ENCODE measurements around the gene IQSEC3.

- TF ChIP-seq CTCF (tag by site-specific recombination; IDR thresholded peaks at IDR 0.05) (no peak), ZNF48 (tag by site-specific recombination; IDR thresholded peaks at IDR 0.05) (no peak)
These were observed 124.3 kb downstream of the IQSEC3 start for GRCh38 chr12:190881-191280.
